GM04503 (cell line): ENCODE results near the gene LAMA2.

ENCODE experiments used
- DNase-seq: peaks from one replicate; pipeline ENCODE4 v3.0.0-alpha.2; 2012; ENCODE audit warnings: low read depth

The LAMA2 gene

DNA sequence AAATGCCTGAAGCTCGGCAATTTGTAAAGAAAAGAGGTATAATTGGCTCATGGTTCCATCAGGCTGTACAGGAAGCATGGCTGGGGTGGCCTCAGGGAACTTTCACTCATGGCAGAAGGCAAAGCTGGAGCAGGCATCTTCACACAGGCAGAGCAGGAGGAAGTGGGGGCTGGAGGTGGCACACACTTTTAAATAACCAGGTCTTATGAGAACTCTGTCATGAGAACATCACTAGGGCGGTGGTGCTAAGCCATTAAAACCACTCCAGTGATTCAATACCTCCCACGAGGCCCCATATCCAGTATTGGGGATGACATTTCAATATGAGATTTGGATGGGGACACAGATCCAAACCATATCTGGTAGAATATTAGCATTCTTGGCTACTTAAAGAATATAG, 481.8 kb downstream of the LAMA2 start:
- DNase-seq = no peak

DNA sequence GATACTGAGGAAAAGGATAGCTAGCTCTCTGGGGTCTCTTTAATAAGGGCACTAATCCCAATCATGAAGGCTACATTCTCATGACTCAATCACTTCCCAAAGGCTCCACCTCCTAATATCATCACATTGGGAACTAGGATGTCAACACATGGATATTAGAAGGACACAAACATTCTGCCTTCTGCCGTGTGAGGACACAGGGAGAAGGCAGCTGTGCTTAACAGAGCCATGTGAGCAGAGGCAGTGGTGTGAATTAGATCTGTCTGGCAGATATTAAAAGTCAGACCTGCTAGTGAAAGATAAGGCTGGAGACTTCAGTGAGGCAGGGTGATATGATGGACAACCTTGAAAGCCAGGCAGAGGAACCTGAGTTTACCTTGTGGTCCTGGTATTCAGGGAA, 485.1 kb downstream of the LAMA2 start:
- no peak for DNase-seq

DNA sequence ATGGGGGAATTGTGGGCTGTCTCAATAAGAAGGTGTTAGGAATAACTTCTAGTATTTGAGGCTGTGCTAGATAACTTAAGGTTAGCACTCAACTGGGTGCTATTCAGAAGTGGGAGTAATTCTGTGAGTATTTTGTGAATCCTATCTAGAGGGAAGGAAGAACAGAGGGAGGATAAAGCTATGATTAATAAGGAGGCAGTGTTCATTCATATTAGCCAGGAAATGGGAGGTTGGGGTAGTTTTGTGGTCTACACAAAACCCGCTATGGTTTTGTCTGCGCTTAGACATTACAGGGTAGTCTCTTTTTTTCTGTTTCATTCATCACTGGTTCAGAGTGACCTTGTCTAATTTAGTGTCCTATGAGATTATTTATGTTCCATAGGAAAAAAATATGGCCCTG, 486.0 kb downstream of the LAMA2 start:
- DNase-seq = no peak

DNA sequence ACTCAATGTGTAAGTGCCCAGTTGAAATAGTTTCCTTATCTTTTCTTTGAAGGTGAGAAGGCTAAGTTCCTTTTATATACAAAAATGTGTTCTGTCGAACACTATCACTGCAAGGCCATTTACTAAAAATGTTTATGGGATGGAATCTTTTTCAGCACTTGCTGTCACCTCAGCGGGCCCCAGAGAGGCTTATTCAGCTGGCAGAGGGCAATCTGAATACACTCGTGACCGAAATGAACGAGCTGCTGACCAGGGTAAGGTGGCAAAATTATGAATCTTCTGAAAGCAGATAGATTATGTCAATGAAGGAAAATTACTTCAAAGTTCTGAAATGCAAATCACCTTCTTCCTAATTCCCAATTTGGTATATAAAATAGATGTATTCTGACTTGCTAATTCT, 486.8 kb downstream of the LAMA2 start:
- DNase-seq = no peak

DNA sequence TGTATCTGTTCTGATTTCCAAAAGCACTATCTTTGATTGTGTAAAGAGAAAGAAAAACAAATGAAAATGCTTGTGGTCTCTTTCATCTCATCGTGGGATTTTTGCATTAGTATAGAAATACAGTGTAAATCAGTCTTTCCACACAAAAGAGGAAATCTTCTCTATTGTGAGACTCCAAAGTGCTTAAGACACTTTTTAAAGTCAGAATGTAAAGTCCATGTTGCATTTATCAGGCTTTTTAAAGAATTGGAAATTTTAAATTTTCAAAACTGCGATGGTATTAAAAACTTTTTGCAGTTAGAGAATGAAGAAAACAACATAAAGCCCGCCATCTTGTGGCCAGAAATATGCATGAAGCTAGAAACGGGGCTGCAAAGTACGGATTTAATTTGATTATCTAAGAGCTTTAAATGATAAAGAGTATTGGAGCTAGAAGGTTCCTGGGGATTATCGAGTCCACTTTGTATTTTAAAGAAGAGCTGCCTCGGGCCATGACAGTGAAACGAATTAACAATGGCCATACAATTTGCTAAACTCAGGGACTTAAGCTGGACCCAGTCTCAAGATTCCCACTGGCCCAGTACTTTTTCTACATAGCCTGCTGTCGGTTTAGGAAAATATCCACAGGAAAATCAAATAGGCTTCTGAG, 487.5 kb downstream of the LAMA2 start:
- DNase-seq = no peak

DNA sequence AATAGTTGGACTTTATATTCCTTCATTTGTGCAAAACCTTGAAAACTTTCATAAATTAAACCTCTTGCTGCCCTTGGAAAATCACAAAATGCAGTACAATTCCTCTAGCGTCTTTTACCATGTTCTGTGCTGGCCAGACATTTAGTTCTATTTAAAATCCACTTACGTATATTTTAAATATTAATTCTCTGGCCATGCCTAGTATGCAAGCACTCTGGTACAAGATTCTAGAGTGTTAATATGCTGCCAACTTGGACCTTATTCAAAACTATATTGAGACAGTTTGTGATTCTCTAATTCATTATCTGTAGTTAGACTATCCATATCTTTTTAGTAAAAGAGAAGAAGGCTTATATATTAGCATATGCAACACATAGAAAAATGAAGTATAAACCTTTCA, 498.9 kb downstream of the LAMA2 start:
- DNase-seq = no peak

DNA sequence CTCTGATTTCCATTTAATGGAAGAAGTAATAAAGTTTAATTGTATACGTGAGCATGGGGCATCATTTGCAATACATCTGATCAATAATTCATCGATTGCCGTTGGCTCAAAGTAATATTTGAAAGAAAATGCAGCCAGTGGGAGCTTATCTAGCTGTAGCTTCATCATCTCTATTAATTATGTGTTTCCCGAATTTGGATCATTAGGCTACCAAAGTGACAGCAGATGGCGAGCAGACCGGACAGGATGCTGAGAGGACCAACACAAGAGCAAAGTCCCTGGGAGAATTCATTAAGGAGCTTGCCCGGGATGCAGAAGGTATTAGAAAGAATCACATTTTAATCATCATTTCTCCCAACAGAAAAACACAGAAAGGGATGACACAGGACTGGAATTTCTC, 500.0 kb downstream of the LAMA2 start:
- no peak for DNase-seq

DNA sequence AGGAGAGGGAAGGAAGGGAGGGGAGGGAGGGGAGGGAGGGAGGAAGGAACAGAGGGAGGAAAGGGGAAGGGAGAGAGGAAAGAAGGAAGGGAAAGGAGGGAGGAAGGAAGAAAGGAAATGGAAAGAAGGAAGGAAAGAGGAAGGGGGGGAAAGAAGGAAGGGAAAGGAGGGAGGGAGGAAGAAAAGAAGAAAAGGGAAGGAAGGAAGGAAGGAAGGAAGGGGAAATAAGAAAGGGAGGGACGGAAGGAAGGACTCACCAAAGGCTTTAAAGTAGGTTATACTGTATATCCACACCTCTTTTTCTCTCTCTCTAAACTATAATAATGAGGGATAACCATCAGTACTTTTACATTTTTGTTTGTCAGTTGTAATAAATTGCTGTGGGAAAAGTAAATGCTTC, 502.2 kb downstream of the LAMA2 start:
- DNase-seq = no peak

DNA sequence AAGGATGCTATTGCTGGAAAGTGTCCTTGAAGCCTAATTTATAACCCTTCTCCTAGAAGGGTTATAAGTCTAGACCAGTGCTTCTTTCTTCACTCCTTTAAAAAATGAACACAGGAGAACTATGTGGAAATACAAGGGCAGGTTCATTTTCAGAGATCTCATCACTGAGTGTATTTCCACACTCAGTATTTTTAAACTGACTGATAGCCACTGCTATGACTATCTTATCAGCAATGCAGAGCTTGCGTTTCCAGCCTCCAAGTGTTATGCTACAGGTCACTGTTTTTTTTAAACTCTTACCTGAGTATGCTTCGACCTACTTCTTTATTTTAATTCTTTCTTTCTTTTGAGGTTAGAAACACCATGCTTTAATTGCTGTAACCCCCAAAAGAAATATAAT, 508.0 kb downstream of the LAMA2 start:
- DNase-seq = no peak

DNA sequence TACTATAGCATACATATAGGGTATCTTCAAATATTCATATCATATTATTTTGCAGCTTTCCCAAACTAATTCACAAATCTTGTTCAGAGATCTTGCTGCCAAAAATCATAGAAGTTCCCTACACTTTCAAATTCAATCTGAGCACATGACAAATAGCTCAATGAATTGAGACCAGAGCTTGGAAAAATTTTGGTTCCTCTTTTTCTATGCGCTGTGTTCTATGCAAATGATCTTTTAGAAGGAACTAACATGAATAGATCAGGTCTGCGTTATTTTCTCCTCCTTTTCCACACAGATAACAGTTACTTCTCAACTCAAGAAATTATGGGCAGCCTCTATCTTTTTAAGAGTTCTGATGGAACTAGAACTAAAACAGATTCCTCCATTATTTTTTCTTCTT, 510.7 kb downstream of the LAMA2 start:
- no peak for DNase-seq

DNA sequence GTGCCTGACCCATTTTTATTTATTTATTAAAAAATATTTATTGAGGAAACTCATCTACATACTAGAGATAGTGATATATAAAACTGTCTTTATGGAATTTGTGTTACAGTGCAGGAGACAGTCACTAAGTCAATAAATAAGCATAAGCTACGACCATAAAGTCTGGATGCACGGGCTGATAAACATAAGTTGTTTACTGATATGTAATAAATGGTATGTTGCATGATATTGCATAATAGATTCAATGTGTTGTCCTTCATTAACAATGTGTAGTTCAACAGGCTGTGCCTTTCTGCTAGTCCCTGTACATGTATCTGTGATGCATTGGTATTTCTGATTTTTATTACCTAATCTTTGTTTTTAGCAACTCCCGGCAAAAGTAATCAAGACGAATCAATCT, 515.8 kb downstream of the LAMA2 start:
- no peak for DNase-seq

DNA sequence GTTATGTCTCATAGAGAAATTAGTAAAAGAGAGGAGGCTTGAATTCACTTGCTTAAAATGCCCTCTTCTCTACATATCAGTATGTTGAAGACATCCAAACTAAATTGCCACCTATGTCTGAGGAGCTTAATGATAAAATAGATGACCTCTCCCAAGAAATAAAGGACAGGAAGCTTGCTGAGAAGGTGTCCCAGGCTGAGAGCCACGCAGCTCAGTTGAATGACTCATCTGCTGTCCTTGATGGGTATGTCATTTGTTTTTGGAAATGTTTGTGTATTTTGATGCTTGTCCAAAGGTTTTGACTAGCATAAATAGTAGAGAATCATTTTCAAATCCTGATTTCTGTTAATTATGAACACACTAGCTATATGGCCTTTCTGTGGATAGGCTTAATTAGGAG, 519.3 kb downstream of the LAMA2 start:
- DNase-seq = peak; percentile 12

GRCh38 chr6:129411092-129411491, 528.2 kb downstream of the LAMA2 start:
- DNase-seq = no peak

- no peak for DNase-seq
These were observed 533.5 kb downstream of the LAMA2 start for GRCh38 chr6:129416337-129416990.

DNA sequence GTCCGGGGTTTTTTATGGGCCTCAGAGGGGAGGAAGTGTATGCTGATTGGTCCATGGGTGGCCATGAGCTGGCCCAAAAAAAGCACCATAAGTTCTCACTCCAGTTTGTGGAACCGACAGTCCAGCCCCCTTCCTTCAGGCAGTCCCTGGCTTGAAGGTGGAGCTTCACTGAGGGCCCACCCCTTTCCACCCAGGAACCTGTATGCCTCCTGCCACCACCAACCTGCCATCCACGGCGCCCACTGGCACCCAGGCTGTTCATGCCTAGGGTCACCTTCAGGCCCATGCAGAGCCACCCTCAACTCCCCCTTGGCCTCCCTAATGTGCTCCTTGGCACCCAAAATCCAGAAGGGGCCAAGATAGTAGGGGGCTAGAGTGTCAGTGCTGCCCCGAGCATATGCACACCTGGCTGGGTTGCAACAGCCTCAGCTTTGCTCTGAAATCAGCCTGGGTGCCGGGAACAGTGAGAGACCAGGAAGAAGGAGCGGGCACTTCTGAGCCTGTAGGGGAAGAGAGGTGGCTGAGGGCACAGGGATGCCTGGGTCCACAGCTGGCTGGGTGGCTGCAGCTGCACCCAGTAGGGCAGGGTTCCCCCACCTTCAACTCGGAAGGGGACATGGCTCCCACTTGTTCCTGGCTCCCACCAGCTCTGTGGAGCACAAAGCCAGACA, 534.6 kb downstream of the LAMA2 start:
- DNase-seq = no peak

- DNase-seq = no peak
These were observed 536.4 kb downstream of the LAMA2 start for GRCh38 chr6:129419324-129419723.

DNA sequence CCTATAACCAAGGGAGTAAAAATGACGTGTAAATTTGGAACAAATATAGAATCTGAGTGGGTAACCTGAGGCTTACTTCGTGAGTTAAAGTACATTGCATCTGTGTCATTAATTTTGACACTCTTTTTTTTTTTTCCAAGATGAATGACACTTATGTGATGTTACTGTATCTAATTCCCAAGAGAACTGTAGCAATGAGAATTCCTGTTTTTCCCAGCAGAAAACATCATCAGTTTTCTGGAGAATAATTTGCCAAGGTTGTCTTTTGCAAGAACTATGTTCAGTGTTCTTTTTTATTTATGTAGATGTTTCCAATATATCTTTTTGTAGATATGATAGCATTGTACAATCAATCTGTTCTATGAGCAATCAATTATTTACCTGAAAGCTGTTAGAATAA, 543.4 kb downstream of the LAMA2 start:
- DNase-seq = no peak

- DNase-seq = no peak
These were observed 547.0 kb downstream of the LAMA2 start for GRCh38 chr6:129429956-129430355.

DNA sequence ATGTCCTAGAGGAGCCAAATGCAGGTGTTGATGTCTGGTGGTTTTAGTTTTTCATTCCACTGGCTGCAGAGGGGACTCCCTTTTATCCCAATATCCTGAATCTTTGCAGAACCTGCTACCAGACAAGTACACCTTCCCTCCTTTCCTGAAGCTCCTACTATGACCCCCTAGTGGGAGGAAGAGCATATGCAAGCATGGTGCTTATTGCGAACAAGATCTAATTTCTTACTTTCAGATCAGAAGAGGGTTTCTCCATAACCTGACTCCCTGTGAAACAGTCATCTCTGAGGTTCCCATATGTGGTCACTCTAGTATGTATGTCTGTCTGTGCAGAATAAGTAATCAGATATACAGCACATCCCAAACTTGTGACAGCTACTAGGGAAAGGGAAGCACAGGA, 549.8 kb downstream of the LAMA2 start:
- DNase-seq = no peak

DNA sequence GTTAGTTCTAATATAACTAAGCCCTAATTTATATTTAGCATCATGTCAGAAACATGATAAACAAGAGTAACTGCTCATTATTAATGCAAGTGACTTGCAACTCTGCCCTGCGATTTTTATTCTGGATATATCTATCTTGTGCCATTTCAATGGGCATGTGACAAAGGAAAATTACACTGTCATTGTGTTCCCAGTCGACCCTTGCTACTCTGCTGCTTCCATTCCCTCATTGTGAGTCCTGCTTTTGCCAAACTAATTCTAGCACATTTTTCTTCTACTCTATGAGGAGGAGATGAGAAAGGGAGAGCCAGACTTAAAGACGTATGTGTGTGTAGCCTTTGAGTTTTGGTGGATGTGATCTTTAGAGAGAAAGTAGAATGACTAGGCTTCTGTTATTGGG, 551.2 kb downstream of the LAMA2 start:
- DNase-seq = no peak

- no peak for DNase-seq
These were observed 557.8 kb downstream of the LAMA2 start for GRCh38 chr6:129440691-129441090.

- DNase-seq = no peak
These were observed 561.7 kb downstream of the LAMA2 start for GRCh38 chr6:129444683-129445082.

DNA sequence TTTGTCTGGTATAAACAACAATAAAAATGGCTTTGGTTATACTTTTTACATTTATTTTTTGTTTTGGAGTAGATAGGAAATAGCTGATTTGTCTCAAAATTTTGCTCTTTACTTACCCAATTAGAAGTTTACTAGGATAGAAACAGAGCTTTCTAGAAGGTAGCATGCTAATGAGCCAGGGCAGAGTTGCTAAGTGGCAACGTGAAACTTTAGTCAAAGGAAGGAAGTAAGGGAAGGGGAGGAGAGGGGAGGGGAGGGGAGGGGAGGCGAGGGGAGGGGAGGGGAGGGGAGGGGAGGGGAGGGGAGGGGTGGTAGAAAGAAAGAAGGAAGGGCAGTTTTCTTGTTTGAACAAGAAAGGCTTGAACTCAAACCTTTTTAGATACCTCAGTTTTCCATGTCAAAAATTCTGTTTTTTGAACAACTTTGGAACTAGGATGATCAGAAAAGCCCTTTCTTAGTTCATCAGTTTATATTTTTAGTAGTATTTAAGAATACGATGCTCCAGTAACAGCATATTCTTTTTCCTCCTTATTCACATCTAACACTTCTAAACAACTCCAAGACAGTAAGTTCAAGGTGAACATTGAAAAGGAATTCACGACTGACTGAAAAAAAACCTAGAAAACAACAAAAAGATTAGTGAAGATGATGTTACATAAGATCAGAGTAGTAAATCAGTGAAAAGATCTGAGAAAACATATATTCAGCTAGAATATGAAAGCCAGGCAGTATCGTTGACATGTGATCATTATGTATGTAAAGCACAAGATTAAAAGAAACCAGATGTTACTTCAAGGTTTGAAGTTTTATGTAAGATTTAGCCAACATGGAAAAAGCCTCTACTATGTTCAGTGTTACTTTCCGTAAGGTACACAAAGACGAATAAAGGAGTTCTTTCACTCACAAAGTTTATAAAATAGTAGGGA, 563.6 kb downstream of the LAMA2 start:
- DNase-seq = no peak
